IMR-90 (cell line): ENCODE data around the gene PPARGC1A. TPM values are rescaled to one million over a fixed set of nuclear protein-coding genes. Genes with fewer than 3 reads are reported as not detected.

Source experiments
- ATAC-seq: fragments of 200-7000 bp; cut with Tn5 transposase; 2 replicates; pipeline ENCODE4 v1.9.1; 2020; ENCODE audit warnings: low read depth, mild to moderate bottlenecking, moderate library complexity
- BruUV-seq: library from RNA; stranded (reverse); fragments of 400-500 nt; replicated peaks from 2 replicates; lab custom pipeline; 2021; lab: Mats Ljungman, UMichigan
- CTCF ChIA-PET: fragments of 300-600 bp; formaldehyde crosslinking; extraction: SDS; loops from one replicate; lab custom pipeline; 2021; ENCODE audit warnings: antibody characterized with exemption; lab: Yijun Ruan, JAX
- POLR2A ChIA-PET: fragments of 300-600 bp; sonication (Branson Sonifier 250); formaldehyde crosslinking; loops from one replicate; lab custom pipeline; 2022; ENCODE audit warnings: antibody characterized with exemption; ENCODE audit not compliant: unreplicated experiment; lab: Charles Lee
- DNase-seq: peaks from one replicate; pipeline ENCODE4 v3.0.0; 2013
- H2AFZ ChIP-seq: replicated peaks from 2 replicates; pipeline ENCODE3; 2013; ENCODE audit warnings: low read length, mild to moderate bottlenecking; ENCODE audit not compliant: poor library complexity
- H2AK5ac ChIP-seq: 2 replicates; pipeline ENCODE4 v1.6.1; 2013; ENCODE audit warnings: low read depth, low read length, inconsistent platforms
- H2AK9ac ChIP-seq: replicated peaks from 2 replicates; pipeline ENCODE3; 2013; ENCODE audit warnings: mild to moderate bottlenecking, low read depth, low read length, moderate library complexity; ENCODE audit not compliant: poor library complexity
- H2BK120ac ChIP-seq: 2 replicates; pipeline ENCODE4 v1.6.1; 2013; ENCODE audit warnings: low read depth, low read length, inconsistent platforms
- H2BK15ac ChIP-seq: 3 replicates; pipeline ENCODE4 v1.6.1; 2013; ENCODE audit warnings: low read depth, low read length, inconsistent platforms
- H2BK20ac ChIP-seq: 2 replicates; pipeline ENCODE4 v1.6.1; 2013; ENCODE audit warnings: low read depth, mild to moderate bottlenecking, inconsistent platforms, low read length, moderate library complexity
- H2BK5ac ChIP-seq: 2 replicates; pipeline ENCODE4 v1.6.1; 2013; ENCODE audit warnings: mild to moderate bottlenecking, low read depth, low read length, inconsistent platforms; ENCODE audit not compliant: poor library complexity, severe bottlenecking
- H3K14ac ChIP-seq: replicated peaks from 2 replicates; pipeline ENCODE4 v1.6.1; 2013; ENCODE audit warnings: low read depth, low read length, inconsistent platforms
- H3K18ac ChIP-seq: 2 replicates; pipeline ENCODE4 v1.6.1; 2013; ENCODE audit warnings: low read depth, low read length, control low read depth
- H3K23ac ChIP-seq: 2 replicates; pipeline ENCODE4 v1.6.1; 2013; ENCODE audit warnings: low read depth, low read length, inconsistent platforms
- H3K27ac ChIP-seq: 2 replicates; pipeline ENCODE4 v1.5.1; 2013; ENCODE audit warnings: mild to moderate bottlenecking, control low read depth, low read length; ENCODE audit not compliant: insufficient read depth
- H3K27me3 ChIP-seq: 2 replicates; pipeline ENCODE4 v1.6.1; 2013; ENCODE audit warnings: low read length; ENCODE audit not compliant: control insufficient read depth, insufficient read depth
- H3K36me3 ChIP-seq: 2 replicates; pipeline ENCODE4 v1.6.1; 2013; ENCODE audit warnings: low read length, mixed read lengths; ENCODE audit not compliant: control insufficient read depth, insufficient read depth
- H3K4ac ChIP-seq: 2 replicates; pipeline ENCODE4 v1.6.1; 2013; ENCODE audit warnings: low read depth, low read length, inconsistent platforms
- H3K4me1 ChIP-seq: 2 replicates; pipeline ENCODE4 v1.6.1; 2013; ENCODE audit warnings: low read length, mixed read lengths; ENCODE audit not compliant: control insufficient read depth, insufficient read depth
- H3K4me2 ChIP-seq: 2 replicates; pipeline ENCODE4 v1.6.1; 2013; ENCODE audit warnings: low read depth, mild to moderate bottlenecking, control low read depth, low read length, moderate library complexity
- H3K4me3 ChIP-seq: 2 replicates; pipeline ENCODE4 v1.5.1; 2013; ENCODE audit warnings: low read depth, mild to moderate bottlenecking, control low read depth, low read length, moderate library complexity; ENCODE audit not compliant: insufficient read depth
- H3K56ac ChIP-seq: 2 replicates; pipeline ENCODE4 v1.6.1; 2013; ENCODE audit warnings: low read length, inconsistent platforms; ENCODE audit not compliant: insufficient read depth; ENCODE audit errors: extremely low read depth
- H3K79me1 ChIP-seq, 2 experiments: 2 replicates each; pipeline ENCODE4 v1.6.1; 2013; ENCODE audit warnings: low read length in 2 of 2, inconsistent platforms in 1 of 2, low read depth in 1 of 2
- H3K9ac ChIP-seq: 2 replicates; pipeline ENCODE4 v1.6.1; 2013; ENCODE audit warnings: low read depth, low read length, control low read depth
- H3K9me1 ChIP-seq: 2 replicates; pipeline ENCODE4 v1.6.1; 2013; ENCODE audit warnings: low read length, inconsistent platforms; ENCODE audit not compliant: insufficient read depth
- H3K9me3 ChIP-seq: 2 replicates; pipeline ENCODE4 v1.6.1; 2013; ENCODE audit warnings: low read length; ENCODE audit not compliant: control insufficient read depth, insufficient read depth
- H4K20me1 ChIP-seq: 2 replicates; pipeline ENCODE4 v1.6.1; 2013; ENCODE audit warnings: low read length, inconsistent platforms; ENCODE audit not compliant: insufficient read depth
- H4K5ac ChIP-seq: 2 replicates; pipeline ENCODE4 v1.6.1; 2013; ENCODE audit warnings: mild to moderate bottlenecking, low read depth, low read length, control low read depth
- H4K8ac ChIP-seq, 2 experiments: 2 replicates each; pipeline ENCODE4 v1.6.1; 2013; ENCODE audit warnings: low read depth in 2 of 2, low read length in 2 of 2, control low read depth in 1 of 2, inconsistent platforms in 1 of 2
- H4K91ac ChIP-seq: 2 replicates; pipeline ENCODE4 v1.6.1; 2013; ENCODE audit warnings: low read depth, low read length, inconsistent platforms; ENCODE audit not compliant: insufficient read depth
- CEBPB ChIP-seq: IDR thresholded peaks from 2 replicates; pipeline ENCODE4 v1.6.1; 2012; ENCODE audit warnings: low read depth, low read length, improper control_type of control experiment
- CHD1 ChIP-seq: IDR thresholded peaks from 2 replicates; pipeline ENCODE4 v1.6.1; 2012; ENCODE audit warnings: low read depth, low read length, improper control_type of control experiment
- FOS ChIP-seq: fragments of 150-350 bp; IDR thresholded peaks from 2 replicates; pipeline ENCODE4 v1.6.1; 2016; ENCODE audit warnings: low read depth, low read length
- MAFK ChIP-seq: IDR thresholded peaks from 2 replicates; pipeline ENCODE4 v1.6.1; 2012; ENCODE audit warnings: low read depth, low read length, improper control_type of control experiment
- MAZ ChIP-seq: IDR thresholded peaks from 2 replicates; pipeline ENCODE4 v1.6.1; 2012; ENCODE audit warnings: low read depth, mild to moderate bottlenecking, low read length, improper control_type of control experiment, moderate library complexity, borderline replicate concordance
- POLR2A ChIP-seq: IDR thresholded peaks from 2 replicates; pipeline ENCODE4 v1.6.1; 2012; ENCODE audit warnings: mild to moderate bottlenecking, low read depth, low read length
- RAD21 ChIP-seq: IDR thresholded peaks from 2 replicates; pipeline ENCODE4 v1.6.1; 2012; ENCODE audit warnings: low read length, improper control_type of control experiment
- SMC3 ChIP-seq: fragments of 150-350 bp; IDR thresholded peaks from 2 replicates; pipeline ENCODE4 v1.6.1; 2016; ENCODE audit warnings: low read depth, mild to moderate bottlenecking, antibody characterized with exemption, low read length, moderate library complexity
- WGBS, 2 experiments: methylation state at CpG; one replicate each; pipeline versions ENCODE4 v1.1.5 to v1.1.7; 2013; ENCODE audit warnings: missing lambda C conversion rate in 2 of 2; ENCODE audit not compliant: insufficient read length in 1 of 2; ENCODE audit errors: extremely low coverage in 2 of 2; 5-methylcytosine and 5-hydroxymethylcytosine counted together
- dilution Hi-C: fragments of 300-500 bp; cut with HindIII; formaldehyde crosslinking; loops from one replicate; pipeline ENCODE4 v1.14.3; 2018; ENCODE audit warnings: low sequenced_read_pairs; ENCODE audit not compliant: unreplicated experiment
- in situ Hi-C: fragments of 300-500 bp; cut with MboI; formaldehyde crosslinking; loops from 3 replicates; pipeline ENCODE4 v1.14.3; 2019; ENCODE audit warnings: low sequenced_read_pairs, inconsistent platforms, mixed read lengths
- intact Hi-C: fragments of 100-400 bp; cut with micrococcal nuclease; formaldehyde crosslinking; loops from 2 replicates; pipeline ENCODE4 v1.10.0; 2022
- polyA plus RNA-seq, 3 experiments: library from polyadenylated mRNA; depleted of rRNA; stranded (reverse); fragments of >200 nt; gene quantifications; 2 replicates each; pipeline ENCODE4 v1.2.3, GENCODE V29; 2012; ENCODE audit warnings: low replicate concordance in 1 of 3
- total RNA-seq: library from RNA; depleted of rRNA; stranded (reverse); fragments of >200 nt; gene quantifications from 2 replicates; pipeline ENCODE4 v1.2.3, GENCODE V29; 2012
- TF ChIP-seq, protein P1 (sequence below): fragments of 150-350 bp; IDR thresholded peaks from 2 replicates; pipeline ENCODE4 v1.6.1; 2017; ENCODE audit warnings: mild to moderate bottlenecking, antibody characterized with exemption, low read length, low read depth
- TF ChIP-seq, protein P2 (sequence below): fragments of 150-350 bp; IDR thresholded peaks from 2 replicates; pipeline ENCODE4 v1.6.1; 2016; ENCODE audit warnings: low read depth, mild to moderate bottlenecking, low read length, moderate library complexity, borderline replicate concordance

PPARGC1A gene
- total and polyA plus RNA-seq, 2 of the 4 experiments (the other 2 are of a cell fraction) = under 0.01 to 0.03 TPM

DNA sequence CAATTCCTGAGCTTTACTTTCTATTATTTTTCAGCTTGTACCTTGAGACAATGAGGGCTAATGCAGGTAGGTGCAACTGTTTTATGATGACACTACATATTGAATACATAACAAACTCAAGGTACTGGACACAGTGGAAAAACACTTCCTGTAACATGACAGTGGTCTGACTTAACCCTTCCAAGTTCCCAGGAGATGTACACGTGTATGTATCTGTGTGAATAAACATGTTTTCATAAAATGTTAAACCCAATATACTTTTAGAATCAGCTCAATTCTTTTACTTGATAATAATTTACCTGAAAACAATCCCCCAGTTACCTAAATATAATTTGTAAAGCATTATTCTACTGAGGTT lies 1.2 kb upstream of the PPARGC1A start:
- H3K56ac ChIP-seq = no peak overlapping the region
- TF ChIP-seq CHD1 (no peak), RAD21 (no peak), SMC3 (no peak), MAZ (no peak), FOS (no peak), POLR2A (no peak), CEBPB (no peak), MAFK (no peak)
- TF ChIP-seq, protein P1, sequence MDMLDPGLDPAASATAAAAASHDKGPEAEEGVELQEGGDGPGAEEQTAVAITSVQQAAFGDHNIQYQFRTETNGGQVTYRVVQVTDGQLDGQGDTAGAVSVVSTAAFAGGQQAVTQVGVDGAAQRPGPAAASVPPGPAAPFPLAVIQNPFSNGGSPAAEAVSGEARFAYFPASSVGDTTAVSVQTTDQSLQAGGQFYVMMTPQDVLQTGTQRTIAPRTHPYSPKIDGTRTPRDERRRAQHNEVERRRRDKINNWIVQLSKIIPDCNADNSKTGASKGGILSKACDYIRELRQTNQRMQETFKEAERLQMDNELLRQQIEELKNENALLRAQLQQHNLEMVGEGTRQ = no peak
- TF ChIP-seq, protein P2, sequence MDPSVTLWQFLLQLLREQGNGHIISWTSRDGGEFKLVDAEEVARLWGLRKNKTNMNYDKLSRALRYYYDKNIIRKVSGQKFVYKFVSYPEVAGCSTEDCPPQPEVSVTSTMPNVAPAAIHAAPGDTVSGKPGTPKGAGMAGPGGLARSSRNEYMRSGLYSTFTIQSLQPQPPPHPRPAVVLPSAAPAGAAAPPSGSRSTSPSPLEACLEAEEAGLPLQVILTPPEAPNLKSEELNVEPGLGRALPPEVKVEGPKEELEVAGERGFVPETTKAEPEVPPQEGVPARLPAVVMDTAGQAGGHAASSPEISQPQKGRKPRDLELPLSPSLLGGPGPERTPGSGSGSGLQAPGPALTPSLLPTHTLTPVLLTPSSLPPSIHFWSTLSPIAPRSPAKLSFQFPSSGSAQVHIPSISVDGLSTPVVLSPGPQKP = no peak
- ATAC-seq (no peak), DNase-seq (no peak)
- H3K23ac ChIP-seq = no peak overlapping the region
- no peaks in the 10 kb centered on the region for H3K9me3 ChIP-seq
- no peak overlapping the region for H3K4ac ChIP-seq
- in situ Hi-C loops (no loop called here), dilution Hi-C loops (no loop called here), intact Hi-C loops (no loop called here)
- no peak overlapping the region for H3K4me3 ChIP-seq
- CTCF ChIA-PET = interaction anchor here (0.6 to 1.1 kb wide), 3 partner anchors 14 to 286 kb away, joined by 3 to 4 read pairs (median 3); no protein-coding TSS in a partner anchor
- peaks cover 4% of the 10 kb centered on the region for H3K4me1 ChIP-seq
- H3K14ac ChIP-seq = no peak overlapping the region
- no peak overlapping the region for H2AFZ ChIP-seq
- peak overlapping the region; percentile 19; the same call in 1 of the 2 replicates for H3K9ac ChIP-seq
- no peak overlapping the region for H2AK9ac ChIP-seq
- BruUV-seq = no TSS peak
- no peak overlapping the region for H4K8ac ChIP-seq
- no peaks in the 10 kb centered on the region for H3K79me1 ChIP-seq
- H2BK120ac ChIP-seq = no peak overlapping the region
- H3K18ac ChIP-seq = 0 out of 2 replicates have a peak overlapping the region, but pooled peaks have one; percentile 57
- WGBS, 2 experiments = no CpG with 5 or more reads among the region's 1 CpG
- H2BK5ac ChIP-seq = no peak overlapping the region
- no peak overlapping the region for H4K5ac ChIP-seq
- H2BK20ac ChIP-seq = no peak overlapping the region
- H4K20me1 ChIP-seq = no peaks in the 10 kb centered on the region
- H3K36me3 ChIP-seq = no peaks in the 10 kb centered on the region
- H2BK15ac ChIP-seq = no peak overlapping the region
- no peaks in the 10 kb centered on the region; the same call in 1 of the 2 replicates for H3K9me1 ChIP-seq
- no peak overlapping the region for H4K91ac ChIP-seq
- H3K27me3 ChIP-seq = no peaks in the 10 kb centered on the region
- H2AK5ac ChIP-seq = no peak overlapping the region
- no peak overlapping the region for H3K27ac ChIP-seq
- H3K4me2 ChIP-seq = peak overlapping the region; percentile 93
- POLR2A ChIA-PET = no interaction called here
